ENCODE results near the gene TMEM134. TPM values are rescaled to one million over a fixed set of nuclear protein-coding genes. Genes with fewer than 3 reads are reported as not detected.

Gene TMEM134
- total RNA-seq, 1 experiment from 2014 or later: 52.2 TPM

DNA sequence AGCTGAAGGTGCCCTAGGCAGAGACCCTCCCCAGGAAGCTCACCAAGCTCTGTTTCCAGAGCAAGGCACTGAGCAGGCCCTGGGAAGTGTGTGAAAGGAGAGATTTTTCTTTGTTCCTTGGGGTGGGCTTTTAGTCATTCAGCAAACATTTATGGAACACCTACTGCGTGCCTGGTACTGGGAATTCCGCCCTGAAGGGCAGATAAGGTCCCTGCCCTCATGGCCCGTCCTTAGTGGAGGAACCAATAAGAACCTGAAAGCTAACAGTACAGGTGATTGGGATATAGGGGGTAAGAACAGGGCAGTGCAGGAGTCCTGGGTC, 3.9 kb downstream of the TMEM134 start:
- H3K9me3 Mint-ChIP-seq (ENCODE audit: unreplicated experiment): no peaks in the 10 kb centered on the region
- H3K36me3 ChIP-seq (ENCODE audit: control insufficient read depth, insufficient read depth, low read length): no peaks in the 10 kb centered on the region
- no peaks in the 10 kb centered on the region for H3K27me3 Mint-ChIP-seq (ENCODE audit: insufficient read depth, unreplicated experiment)
- peak overlapping the region; percentile 96 for H3K4me3 Mint-ChIP-seq (ENCODE audit: unreplicated experiment)
- peak overlapping the region; percentile 89 for H3K4me3 ChIP-seq (ENCODE audit: low read depth, low read length)
- H3K4me1 Mint-ChIP-seq (ENCODE audit: low read depth, unreplicated experiment): peaks cover 20% of the 10 kb centered on the region
- TF ChIP-seq, protein P1, sequence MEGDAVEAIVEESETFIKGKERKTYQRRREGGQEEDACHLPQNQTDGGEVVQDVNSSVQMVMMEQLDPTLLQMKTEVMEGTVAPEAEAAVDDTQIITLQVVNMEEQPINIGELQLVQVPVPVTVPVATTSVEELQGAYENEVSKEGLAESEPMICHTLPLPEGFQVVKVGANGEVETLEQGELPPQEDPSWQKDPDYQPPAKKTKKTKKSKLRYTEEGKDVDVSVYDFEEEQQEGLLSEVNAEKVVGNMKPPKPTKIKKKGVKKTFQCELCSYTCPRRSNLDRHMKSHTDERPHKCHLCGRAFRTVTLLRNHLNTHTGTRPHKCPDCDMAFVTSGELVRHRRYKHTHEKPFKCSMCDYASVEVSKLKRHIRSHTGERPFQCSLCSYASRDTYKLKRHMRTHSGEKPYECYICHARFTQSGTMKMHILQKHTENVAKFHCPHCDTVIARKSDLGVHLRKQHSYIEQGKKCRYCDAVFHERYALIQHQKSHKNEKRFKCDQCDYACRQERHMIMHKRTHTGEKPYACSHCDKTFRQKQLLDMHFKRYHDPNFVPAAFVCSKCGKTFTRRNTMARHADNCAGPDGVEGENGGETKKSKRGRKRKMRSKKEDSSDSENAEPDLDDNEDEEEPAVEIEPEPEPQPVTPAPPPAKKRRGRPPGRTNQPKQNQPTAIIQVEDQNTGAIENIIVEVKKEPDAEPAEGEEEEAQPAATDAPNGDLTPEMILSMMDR (IDR thresholded peaks at IDR 0.05; ENCODE audit: insufficient read depth in 1 of 2, low read depth in 1 of 2, low read length in 1 of 2, severe bottlenecking in 1 of 2, unreplicated experiment in 1 of 2): no peak
- H3K4me1 ChIP-seq: peaks cover 29% of the 10 kb centered on the region
- POLR2A ChIA-PET: interaction anchor here (0.5 to 1.5 kb wide), 7 partner anchors 18 to 974 kb away, joined by 3 to 10 read pairs (median 3); partner anchors contain the start of genes AIP, CORO1B, PPP1CA and RBM4B
- intact Hi-C loops (cut with micrococcal nuclease; ENCODE audit: unreplicated experiment): no loop called here
- peaks cover 28% of the 10 kb centered on the region for H3K36me3 Mint-ChIP-seq (ENCODE audit: insufficient read depth, unreplicated experiment)
- peak in 1 of 2 experiments; percentile 60 for DNase-seq
- H3K27ac Mint-ChIP-seq (ENCODE audit: unreplicated experiment): peak overlapping the region; percentile 86
- no peaks in the 10 kb centered on the region for H3K27me3 ChIP-seq (replicated peaks; ENCODE audit: control insufficient read depth, insufficient read depth, low read length)
- BruUV-seq (replicated peaks): TSS peak; percentile 60
- H3K9me3 ChIP-seq: no peaks in the 10 kb centered on the region
- CTCF ChIA-PET: interaction anchor here (0.5 to 2.0 kb wide), 5 partner anchors 64 to 586 kb away, joined by 3 to 18 read pairs (median 3); partner anchors contain the start of gene PPP1CA

DNA sequence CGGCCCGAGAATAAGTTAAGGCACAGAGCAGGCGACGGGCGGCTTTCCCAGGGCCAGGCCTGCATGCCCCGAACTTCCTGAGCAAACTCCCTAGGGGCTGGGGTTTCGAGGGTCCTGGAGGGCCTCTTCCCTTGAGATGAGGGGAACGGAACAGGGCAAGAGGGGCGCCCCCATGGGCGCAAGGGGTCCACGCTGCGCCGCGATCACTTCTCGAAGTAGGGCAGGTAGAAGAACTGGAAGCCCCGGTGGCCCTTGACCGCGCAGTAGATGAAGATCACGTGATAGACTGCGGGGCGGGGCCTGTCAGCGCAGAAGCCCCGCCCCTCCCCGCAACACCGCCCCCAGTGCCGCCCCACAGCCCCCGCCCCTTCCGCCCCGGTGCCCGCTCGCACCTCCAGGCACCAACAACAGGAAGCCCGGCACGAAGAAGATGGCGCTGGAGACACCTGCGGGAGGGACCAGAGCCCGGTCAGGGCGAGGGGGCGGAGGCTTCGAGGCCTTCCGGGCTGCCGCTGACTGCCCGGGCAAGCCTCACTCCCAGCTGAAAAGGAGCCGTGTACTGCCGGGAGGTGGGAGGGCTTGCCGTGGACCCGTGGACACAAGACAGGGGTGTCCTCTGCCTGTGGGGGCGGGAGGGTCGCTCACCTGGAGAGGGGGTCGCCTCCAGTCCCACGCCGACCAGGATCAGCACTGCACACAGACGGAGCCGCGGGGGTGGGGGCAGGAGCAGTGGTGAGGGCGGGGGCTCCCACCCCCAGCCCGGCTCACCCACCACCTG, 4.5 kb downstream of the TMEM134 start:
- no peaks in the 10 kb centered on the region for H3K27me3 ChIP-seq (replicated peaks; ENCODE audit: control insufficient read depth, insufficient read depth, low read length)
- Mint-ChIP-seq H3K9me3 (ENCODE audit: unreplicated experiment) (no peaks in the 10 kb centered on the region), H3K4me1 (ENCODE audit: low read depth, unreplicated experiment) (peaks cover 20% of the 10 kb centered on the region), H3K4me3 (ENCODE audit: unreplicated experiment) (peak overlapping the region; percentile 96), H3K27ac (ENCODE audit: unreplicated experiment) (peak overlapping the region; percentile 86), H3K36me3 (ENCODE audit: insufficient read depth, unreplicated experiment) (peaks cover 28% of the 10 kb centered on the region), H3K27me3 (ENCODE audit: insufficient read depth, unreplicated experiment) (no peaks in the 10 kb centered on the region)
- peak; percentile 99 for DNase-seq
- peaks cover 27% of the 10 kb centered on the region for H3K4me1 ChIP-seq
- intact Hi-C loops (cut with micrococcal nuclease; ENCODE audit: unreplicated experiment): loop anchor here (1.0 kb wide), 3 partner anchors 19 to 43 kb away; partner anchors contain the start of genes AIP and CORO1B
- H3K4me3 ChIP-seq (ENCODE audit: low read depth, low read length): peak overlapping the region; percentile 89
- no peaks in the 10 kb centered on the region for H3K9me3 ChIP-seq
- ChIA-PET POLR2A (interaction anchor here (0.5 to 1.5 kb wide), 7 partner anchors 18 to 973 kb away, joined by 3 to 10 read pairs (median 3); partner anchors contain the start of genes AIP, CORO1B, PPP1CA and RBM4B), CTCF (interaction anchor here (0.5 to 2.0 kb wide), 6 partner anchors 9 to 586 kb away, joined by 3 to 18 read pairs (median 3); partner anchors contain the start of gene PPP1CA)
- no peaks in the 10 kb centered on the region for H3K36me3 ChIP-seq (ENCODE audit: control insufficient read depth, insufficient read depth, low read length)
- no TSS peak for BruUV-seq (replicated peaks)
- TF ChIP-seq, protein P1 (IDR thresholded peaks at IDR 0.05; ENCODE audit: insufficient read depth in 1 of 2, low read depth in 1 of 2, low read length in 1 of 2, severe bottlenecking in 1 of 2, unreplicated experiment in 1 of 2): no peak

DNA sequence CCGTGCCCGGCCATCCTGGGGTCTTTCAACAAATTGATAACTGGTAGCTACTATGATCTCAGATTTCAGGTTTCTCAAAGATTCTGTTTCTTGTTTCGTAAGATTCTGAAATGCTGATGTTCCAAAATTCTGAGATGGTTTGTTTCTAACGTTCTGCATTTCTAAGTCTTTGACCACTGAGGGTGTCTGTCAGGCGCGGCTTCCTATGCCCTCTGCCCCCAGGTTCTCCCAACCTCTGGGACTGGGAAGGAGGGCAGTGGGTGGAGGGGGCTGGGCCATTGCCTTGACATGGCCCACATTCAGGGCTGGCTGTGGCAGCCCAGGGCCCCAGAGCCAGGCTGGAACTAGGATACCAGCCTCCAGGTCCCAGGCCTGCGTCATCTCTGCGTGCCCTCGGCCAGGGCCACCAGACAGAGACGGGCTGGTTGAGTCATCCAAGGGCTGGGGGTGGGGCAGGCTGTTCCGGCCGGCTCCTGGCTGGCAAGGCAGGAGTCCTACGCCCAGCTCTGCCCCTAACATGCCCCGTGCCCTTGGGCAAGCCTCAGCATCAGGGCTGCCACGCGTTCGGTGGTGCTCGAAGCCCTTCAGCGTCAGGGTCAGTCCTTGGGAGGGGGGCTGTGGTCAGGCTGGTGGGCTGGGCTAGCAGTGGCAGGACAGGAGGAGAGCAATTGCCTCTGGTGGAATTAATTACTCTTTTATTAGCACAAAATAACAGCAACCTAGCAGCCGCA, 5.2 kb downstream of the TMEM134 start:
- Mint-ChIP-seq H3K4me1 (ENCODE audit: low read depth, unreplicated experiment) (peaks cover 20% of the 10 kb centered on the region), H3K4me3 (ENCODE audit: unreplicated experiment) (peak overlapping the region; percentile 96), H3K27ac (ENCODE audit: unreplicated experiment) (peak overlapping the region; percentile 86), H3K36me3 (ENCODE audit: insufficient read depth, unreplicated experiment) (peaks cover 28% of the 10 kb centered on the region), H3K27me3 (ENCODE audit: insufficient read depth, unreplicated experiment) (no peaks in the 10 kb centered on the region), H3K9me3 (ENCODE audit: unreplicated experiment) (no peaks in the 10 kb centered on the region)
- Histone ChIP-seq H3K36me3 (ENCODE audit: control insufficient read depth, insufficient read depth, low read length) (no peaks in the 10 kb centered on the region), H3K4me3 (ENCODE audit: low read depth, low read length) (peak overlapping the region; percentile 39), H3K4me1 (peaks cover 23% of the 10 kb centered on the region), H3K9me3 (no peaks in the 10 kb centered on the region), H3K27me3 (replicated peaks; ENCODE audit: control insufficient read depth, insufficient read depth, low read length) (no peaks in the 10 kb centered on the region)
- ChIA-PET POLR2A (no interaction called here), CTCF (interaction anchor here (0.7 kb wide), 1 partner anchor 75 kb away, joined by 3 read pairs; no protein-coding TSS in a partner anchor)
- BruUV-seq (replicated peaks): TSS peak; percentile 1
- intact Hi-C loops (cut with micrococcal nuclease; ENCODE audit: unreplicated experiment): loop anchor here (1.0 kb wide), 3 partner anchors 19 to 43 kb away; partner anchors contain the start of genes AIP and CORO1B
- TF ChIP-seq, protein P1 (IDR thresholded peaks at IDR 0.05; ENCODE audit: insufficient read depth in 1 of 2, low read depth in 1 of 2, low read length in 1 of 2, severe bottlenecking in 1 of 2, unreplicated experiment in 1 of 2): no peak
- peak in 1 of 2 experiments; percentile 43 for DNase-seq

All from Caco-2 (cell line).